Stimulated activated CD8-positive, alpha-beta memory T cell treated with anti-CD3 and anti-CD28 coated beads, Interleukin-4, amount 100 ng/mL, for 4 hours (primary cell): ENCODE results near the gene MAIP1.

Experiments
- DNase-seq, 2 donors: peaks; one replicate each; pipeline ENCODE4 v3.0.0-alpha.2; 2020; ENCODE audit warnings: low read depth in 2 of 2, low spot score in 1 of 2

MAIP1 gene

GRCh38 chr2:199946836-199947235 is 8.5 kb upstream of the MAIP1 start:
- DNase-seq = no peak

DNA sequence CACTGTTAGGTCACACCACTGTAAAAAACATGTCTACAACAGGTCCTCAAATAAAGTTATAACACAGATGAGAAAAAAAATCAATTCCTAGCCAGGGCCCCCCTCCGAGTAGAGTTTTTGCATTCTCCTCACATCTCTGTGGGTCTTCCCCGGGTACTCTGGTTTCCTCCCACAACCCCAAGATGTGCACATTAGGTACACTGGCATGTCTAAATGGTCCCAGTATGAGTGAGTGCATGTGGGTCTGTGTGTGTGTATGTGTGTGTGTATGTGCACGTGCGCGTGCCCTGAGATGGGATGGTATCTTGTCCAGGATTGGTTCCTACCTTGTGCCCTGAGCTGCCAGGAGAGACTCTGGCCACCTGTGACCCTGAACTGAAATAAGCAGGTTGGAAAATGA is 5.0 kb upstream of the MAIP1 start:
- no peak for DNase-seq

DNA sequence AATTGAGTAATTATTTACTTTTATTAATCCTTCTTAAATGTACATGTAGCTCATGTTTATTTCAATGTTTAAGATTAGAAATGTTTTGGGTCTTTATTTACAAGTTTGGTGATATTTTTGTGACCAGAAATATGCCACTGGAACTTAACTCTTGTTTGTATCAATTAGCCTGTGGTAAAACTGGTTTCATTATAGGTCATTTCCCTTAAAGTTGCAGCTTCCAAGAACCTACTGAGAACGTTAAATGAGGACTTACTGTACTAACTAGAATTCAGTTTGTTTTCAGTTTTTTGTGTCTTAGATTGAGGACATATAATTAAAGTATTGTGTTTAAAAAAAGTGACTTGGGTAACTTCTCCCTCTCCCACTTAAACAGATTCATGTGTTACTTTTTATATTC is 4.4 kb upstream of the MAIP1 start:
- DNase-seq = no peak

GRCh38 chr2:199955007-199955338 is 409 bp upstream of the MAIP1 start:
- no peak for DNase-seq

DNA sequence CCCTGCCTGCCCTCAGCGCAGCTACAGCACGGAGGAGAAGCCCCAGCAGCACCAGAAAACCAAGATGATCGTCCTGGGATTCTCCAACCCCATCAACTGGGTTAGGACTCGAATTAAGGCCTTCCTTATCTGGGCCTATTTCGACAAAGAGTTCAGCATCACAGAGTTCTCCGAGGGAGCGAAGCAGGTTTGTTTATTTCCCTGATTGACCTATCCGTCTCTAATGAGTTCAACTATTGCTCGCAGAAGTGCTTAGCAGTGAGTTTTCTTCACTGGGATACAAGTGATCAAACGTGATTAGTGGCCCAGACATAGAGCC is 639 bp downstream of the MAIP1 start:
- no peak for DNase-seq

DNA sequence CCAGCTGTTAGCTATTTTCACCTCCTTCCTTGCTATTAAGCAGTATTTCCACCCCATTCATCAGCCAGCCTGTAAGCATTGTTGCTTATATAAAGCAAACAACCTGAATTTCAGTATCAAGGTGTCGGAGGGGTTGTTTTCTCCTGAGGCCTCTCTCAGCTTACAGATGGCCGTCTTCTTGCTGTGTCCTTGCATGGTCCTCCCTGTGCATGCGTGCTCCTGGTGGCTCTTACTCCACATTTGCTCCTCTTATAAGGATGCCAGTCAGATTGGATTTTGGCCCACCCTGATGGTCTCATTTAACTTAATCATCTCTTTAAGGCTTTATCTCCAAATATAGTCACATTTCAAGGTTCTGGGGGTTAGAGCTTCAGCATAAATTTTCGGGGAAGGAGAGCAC is 2.6 kb downstream of the MAIP1 start:
- DNase-seq = no peak

- DNase-seq = no peak
These were observed 6.8 kb downstream of the MAIP1 start for GRCh38 chr2:199962203-199962602.

GRCh38 chr2:199966405-199966804 is 11.0 kb downstream of the MAIP1 start:
- DNase-seq = no peak

DNA sequence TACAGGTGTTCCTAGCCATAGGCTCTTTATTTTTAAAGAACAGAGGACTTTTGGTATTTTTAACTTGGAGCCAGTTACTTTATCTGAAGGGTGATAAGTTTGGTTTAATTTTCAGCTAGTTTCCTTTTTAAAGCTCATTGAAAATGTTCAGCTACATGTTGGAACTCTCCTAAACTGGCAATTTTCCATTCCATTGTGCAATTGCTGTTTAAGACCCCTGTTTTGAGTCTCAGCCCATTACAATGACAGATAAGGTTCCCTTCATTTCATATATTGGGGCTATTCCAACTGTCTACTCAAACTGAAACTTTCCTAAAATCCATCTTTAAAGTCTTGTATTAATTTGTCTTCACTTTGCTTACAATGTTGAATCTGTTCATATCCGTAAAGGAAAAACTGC is 11.6 kb downstream of the MAIP1 start:
- DNase-seq = no peak

DNA sequence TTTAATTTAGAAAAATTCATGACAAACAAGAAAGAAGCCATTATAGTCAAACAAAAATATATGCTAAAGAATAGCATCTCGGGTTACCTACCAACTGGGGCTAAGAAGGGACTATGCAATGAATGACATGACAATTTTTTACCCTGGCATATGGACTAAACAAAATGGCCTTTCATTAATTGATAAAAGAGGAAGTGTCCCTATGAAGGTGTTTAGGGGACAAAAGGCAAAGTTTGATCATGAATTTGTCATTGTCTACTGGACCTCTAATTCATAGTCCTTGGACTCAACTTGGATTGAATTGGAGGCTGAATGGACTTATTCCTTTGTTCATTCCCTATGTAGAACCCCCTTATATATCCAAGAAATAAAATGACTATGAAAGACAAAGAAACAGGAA is 12.7 kb downstream of the MAIP1 start:
- DNase-seq = no peak

DNA sequence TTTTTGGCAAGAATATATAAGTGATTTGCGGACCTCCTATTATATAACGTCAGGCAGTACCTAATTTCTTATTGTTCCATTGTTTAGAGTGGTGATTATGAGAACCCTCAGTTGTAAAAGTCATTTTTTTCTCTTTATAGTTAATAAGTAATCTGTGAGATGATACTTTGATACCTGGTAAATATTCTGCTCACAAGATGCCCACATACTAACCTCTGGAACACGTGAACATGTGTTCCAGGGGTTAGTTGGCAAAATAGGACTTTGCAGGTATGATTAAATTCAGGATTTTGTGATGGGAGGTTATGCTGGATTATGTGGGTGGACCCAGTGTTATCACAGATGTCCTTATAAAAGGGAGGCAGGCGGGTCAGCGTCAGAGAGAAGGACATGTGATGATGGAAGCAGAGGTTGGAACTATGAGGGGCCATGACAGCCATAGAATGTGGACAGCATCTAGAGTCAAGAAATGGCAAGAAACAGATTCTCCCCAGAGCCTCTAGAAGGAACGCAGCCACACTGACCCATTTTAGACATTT is 16.8 kb downstream of the MAIP1 start:
- no peak for DNase-seq

- DNase-seq = no peak
These were observed 18.3 kb downstream of the MAIP1 start for GRCh38 chr2:199973703-199974102.

DNA sequence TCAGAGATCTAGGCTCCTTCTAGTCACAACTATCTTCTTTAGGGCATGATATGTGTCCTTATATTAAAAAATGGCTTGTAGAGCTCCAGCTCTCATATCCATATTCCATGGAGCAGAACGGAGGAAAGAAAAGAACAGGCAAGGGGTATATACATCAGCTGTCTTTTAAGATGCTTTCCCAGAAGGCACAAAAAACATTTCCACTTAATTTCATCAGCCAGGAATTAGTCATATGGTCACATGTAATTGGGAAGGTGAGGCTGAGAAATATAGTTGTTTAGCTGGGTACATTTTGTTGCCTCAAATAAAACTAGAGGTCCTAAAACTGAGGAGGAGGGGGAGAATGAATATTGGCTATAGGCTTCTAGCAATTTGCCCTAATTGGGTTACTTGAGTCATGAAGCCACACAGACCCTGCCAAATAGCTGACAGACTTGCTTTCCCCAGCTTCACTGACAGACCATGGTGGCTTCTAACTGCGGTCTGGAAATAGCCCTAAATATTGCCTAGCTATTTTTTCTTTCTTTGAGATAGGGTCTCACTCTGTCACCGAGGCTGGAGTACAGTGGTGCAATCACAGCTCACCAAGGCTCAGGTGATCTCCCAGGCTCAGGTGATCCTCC is 20.0 kb downstream of the MAIP1 start:
- DNase-seq = no peak

- no peak for DNase-seq
These were observed 22.6 kb downstream of the MAIP1 start for GRCh38 chr2:199977984-199978415.

DNA sequence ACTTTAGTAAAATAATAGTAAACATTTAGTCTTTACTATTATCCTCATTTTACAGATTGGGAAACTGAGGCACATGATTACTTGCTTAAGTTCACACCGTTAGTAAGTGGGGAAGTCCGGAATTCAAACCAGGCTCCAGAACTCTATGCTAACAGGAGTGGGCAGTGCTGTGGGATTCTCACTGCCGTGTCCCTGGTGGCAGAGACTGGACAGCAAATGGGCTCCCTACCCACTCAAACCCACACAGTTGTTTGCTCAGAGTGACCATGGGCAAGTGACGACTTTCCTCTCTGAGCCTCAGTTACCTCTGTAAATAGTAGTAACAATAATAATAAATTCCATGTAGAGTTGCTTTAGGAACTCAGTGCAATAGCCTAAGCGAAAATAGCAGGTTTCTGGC is 24.0 kb downstream of the MAIP1 start:
- no peak for DNase-seq

DNA sequence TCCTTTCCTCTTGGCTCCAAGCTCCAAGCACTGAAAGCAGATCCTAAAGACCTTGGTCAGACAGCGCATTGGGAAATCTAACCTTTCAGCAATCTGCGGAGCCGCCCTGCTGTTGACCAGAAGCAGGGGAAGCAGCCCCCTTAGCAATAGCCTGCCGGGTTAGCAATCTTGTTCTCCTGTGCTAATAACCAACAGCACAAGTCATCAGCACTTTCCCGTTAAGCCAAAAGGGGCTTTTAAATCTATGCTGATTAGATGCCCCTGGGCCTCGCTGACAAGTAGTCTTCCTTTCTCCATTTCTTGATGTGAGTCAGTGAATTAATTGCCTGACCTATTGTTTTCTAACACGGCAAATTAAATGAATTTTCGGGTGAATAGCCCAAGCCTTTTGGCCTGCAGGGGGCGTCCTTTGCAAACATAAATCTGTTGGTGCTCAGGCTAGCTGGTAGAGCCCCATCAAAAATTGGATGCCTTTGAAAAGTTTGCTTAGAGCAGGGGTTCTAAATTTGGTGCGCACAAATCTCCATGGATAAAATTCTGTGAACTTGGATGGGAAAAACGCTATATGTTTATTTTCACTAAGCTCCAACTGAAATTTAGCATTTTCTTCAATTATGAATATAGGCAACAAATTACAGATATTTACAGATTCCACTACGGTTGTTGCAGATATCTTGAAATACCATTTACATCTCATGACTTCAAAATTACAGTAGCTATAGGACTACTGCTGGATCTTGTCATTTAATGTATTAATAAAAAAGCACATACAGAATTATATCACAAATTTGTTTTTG is 24.6 kb downstream of the MAIP1 start:
- DNase-seq = peak; percentile 36 to 88

DNA sequence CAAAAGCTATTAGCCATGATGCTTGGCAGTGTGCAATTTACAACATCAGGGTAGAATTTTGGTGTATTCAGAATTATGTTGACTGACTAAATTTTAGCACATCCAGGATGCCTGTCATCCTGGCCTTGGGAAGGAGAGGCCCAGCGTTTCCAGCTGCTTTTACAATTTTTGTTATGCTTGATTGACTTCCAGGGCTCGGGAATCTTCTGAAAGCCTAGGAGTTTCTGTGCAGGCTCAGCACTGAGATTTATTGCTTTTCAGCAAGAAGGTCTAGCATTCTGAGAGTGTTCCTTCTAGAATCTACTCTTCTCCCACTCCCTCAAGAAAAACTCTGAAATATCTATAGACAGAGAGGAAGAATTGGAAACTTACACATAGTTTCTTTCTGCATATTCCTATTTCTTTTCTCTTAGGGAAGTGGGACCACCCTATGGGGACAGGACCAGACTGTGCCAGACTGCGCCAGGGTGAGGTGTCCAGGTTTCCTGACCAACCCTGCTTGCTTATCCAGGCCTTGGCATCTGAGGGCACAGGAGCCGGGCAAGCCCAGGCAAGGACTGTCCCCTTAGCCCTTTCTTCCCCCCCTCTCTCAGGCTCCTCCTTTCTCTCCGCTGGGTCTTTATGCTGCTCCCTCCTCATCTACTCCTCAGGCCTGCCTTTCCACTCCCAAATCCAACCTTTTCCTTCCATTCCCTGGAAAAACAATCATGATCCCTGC is 26.9 kb downstream of the MAIP1 start:
- no peak for DNase-seq

- no peak for DNase-seq
These were observed 28.2 kb downstream of the MAIP1 start for GRCh38 chr2:199983534-199983933.

DNA sequence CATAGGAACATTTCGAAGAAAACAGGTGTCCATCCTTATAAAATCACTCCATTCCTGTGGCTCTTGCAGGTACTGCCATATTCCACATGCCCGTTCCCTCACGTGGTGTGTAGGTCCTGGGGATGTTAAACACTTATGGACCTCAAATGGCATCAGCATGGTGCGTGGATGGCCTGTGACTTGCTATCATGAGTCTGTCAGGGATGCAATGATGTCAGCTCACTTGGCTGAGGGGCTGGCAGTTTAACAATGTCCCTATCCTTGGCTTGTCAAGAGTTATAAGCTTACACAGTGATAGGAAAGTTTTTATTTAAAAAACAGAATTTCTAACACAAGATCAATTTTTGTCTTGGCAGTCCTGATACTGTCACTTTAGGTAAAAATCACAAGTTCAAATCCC is 28.8 kb downstream of the MAIP1 start:
- no peak for DNase-seq

GRCh38 chr2:199984755-199985154 is 29.4 kb downstream of the MAIP1 start:
- no peak for DNase-seq

- DNase-seq = peak in 1 of 2 donors; percentile 7
These were observed 30.3 kb downstream of the MAIP1 start for GRCh38 chr2:199985625-199986207.

- no peak for DNase-seq
These were observed 32.2 kb downstream of the MAIP1 start for GRCh38 chr2:199987586-199987985.
